GM18868 (cell line): Measurements from ENCODE around the gene RAB8B.
"Not testable (repeated sequence)": the region's sequence is repeated elsewhere in the genome, so short reads cannot be mapped to it uniquely, and the experiment has no call there.

Source experiments
- ATAC-seq: cut with Tn5 transposase; IDR thresholded peaks from one replicate; pipeline ENCODE4 v1.9.1; 2021; ENCODE audit warnings: mild to moderate bottlenecking, moderate library complexity; ENCODE audit not compliant: unreplicated experiment

RAB8B gene

DNA sequence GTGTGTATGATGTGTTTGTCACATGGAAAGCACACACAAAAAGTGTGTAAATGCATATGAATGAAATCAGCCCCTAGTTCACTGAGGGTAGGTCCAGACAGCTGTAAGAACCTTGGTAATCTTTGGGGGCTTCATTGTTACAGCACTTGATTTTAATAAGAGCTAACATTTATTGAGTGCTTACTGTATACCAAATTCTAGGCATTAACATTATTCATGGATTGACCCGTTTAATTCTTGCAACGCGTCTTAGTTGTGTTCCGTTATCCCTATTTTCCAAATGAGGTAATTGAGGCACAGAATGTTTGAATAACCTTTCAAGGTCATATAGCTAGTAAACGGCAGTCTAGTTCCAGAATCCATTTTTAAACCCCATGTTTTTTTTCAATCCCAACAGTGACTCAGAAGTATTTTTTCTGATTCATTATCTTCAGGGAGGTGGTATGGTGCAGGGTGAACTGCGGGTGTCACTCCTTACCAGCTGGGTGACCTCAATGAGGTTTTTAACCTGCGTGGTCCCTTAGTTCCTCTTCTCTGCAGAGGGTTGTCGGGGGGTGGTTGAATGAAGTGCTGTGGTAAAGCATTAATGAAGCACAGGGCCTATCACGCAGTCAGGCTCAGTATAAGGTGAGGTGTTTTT lies 14.2 kb downstream of the RAB8B start:
- peak; percentile 68 for ATAC-seq

DNA sequence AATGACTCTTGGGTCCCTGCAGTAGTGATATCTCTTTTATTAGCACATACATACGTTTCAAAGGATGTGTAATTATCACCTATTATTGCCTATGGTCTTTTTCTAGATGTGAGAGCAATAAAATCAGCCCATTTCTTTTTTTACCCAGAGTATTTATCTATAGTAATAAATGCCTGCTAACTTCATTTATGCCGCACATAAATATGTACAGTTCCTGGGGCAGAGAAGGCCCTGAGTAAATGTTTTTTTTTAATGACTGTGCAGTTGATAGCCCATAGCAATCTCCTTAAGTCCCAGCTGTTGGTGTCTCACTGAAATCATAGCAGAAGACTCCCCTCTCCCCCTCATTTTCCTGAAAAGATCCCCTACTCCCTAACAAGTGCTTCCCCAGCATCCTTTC lies 16.7 kb downstream of the RAB8B start:
- no peak for ATAC-seq

DNA sequence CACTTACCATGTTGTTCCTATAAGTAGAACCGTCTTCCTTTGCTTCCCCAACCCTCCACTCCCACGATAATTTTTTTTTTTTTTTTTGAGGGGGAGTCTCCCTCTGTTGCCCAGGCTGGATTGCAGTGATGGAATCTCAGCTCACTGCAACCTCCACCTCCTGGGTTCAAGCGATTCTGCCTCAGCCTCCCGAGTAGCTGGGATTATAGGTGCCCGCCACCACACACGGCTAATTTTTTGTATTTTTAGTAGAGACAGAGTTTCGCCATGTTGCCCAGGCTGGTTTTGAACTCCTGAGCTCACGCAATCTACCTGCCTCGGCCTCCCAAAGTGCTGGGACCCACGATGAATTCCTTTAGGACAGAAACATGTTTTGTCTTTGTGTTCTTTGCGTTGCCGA lies 19.4 kb downstream of the RAB8B start:
- ATAC-seq, result not testable (repeated sequence)

DNA sequence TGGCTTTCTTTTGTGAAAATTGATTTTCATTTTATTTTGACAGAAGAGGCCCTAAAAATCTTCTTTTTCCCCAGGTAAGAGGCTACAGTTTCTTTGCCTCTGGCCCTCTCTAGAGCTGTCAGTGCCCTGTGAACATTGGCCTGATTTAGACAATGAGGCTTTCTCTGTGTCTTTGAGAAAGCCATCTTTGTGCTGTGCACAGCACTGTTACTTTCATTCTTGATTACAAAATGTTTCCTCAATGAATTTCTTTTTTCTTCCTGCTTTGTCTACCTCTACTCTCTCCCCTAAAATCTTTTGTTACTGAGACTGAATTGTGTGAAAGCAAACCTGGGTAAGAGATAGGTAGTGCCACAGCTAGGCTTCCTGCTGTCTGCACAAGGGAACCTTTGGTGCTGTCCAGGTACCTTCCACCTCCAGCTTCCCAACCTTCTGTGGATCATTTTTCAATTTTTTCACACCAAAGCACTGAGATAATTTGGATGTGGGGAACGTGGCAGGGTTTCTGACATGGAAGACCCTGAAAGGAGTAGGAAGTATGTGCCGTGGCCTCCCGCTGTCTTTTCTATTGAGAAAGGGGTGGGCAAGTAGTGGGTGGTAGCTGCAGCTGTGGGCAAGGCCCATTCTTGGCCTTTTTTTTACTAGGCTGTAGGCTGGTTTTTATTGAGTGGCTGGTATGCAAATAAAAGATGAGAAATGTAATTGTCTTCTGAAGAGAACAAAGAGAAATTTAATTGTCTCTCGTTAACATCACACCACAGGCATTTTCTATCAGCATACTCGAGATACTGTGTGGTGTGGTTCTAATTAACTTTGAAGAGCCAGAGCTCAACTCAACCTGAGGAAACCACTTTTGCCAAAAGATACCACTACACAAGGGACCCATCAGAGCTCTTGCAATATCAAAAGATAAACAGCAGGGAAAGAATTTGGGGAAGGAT lies 21.0 kb downstream of the RAB8B start:
- no peak for ATAC-seq

DNA sequence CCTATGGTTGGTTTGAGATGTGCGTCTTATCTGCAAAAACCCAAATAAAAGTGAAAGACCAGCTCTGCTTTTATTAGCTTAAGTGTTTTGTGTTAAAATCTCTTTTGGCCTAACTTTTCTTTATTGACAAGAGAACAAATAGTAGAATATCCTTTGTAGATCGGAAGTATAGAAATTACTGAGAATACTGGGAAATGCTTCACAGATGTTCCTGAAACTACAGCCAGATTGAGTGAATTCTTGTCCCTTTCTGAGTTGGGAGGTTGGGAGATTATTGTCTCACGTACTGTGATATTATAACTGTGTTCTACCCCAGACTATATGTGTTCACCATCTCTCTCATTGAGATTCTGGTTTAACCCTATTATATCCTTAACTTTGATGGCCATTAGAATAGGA lies 21.7 kb downstream of the RAB8B start:
- no peak for ATAC-seq

DNA sequence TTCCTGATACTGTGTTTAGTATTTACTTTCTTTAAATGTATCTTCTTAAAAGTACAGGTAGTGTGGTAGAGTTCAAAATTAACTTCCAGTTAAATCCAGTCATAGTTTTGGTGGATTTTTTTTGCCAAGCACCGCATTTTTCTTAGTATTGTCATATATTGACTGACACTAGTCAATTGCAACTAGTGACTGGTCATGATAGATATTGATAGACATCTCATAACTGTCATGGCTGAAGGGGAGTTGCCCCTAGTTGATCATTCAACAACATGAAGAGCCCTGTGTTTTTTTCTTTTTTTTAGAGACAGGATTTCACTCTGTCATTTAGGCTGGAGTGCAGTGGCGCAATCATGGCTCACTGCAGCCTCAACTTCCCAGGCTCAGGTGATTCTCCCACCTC lies 22.1 kb downstream of the RAB8B start:
- ATAC-seq, result no peak

DNA sequence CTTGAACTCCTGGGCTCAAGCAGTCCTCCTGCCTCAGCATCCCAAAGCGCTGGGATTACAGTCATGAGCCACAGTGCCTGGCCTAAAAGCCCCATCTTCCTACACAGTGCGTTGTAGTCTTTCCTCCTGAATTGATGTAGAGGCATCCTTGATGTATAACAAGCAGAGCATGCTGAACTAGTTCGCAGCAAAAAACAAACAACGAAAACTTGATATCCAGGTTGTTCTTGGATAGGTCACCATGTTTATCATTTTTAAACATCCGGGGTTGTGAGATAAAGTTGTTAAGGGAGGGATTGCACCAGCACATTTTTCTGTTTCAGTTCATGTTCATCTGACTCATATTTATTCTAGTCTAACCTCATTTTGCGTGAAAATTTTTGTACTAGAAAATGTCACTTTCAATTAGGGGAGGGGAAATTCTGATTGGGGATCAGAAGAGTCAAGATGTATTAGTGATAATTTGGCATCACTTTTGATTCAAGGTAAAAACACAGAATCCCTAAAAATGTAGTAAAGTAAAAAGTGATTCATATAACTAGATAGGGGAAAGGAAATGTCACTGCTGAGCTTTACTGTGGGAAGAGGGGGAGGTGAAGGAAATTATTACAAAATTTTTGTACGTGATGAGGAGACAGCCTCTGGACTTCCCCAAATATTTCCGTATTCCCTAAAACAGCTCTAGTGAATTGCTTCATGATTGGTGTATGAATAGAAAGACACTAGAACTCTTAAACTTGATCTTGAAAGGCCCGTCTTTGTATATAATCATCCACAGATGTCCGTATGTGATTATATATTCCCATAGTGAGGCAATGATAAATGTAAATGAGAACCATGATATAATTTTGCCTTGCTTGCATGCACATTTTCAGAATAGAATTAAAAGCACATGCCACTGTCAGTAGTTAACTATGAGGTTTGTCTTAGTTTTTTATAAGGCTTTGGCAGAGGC lies 22.9 kb downstream of the RAB8B start:
- ATAC-seq, result peak; percentile 42

DNA sequence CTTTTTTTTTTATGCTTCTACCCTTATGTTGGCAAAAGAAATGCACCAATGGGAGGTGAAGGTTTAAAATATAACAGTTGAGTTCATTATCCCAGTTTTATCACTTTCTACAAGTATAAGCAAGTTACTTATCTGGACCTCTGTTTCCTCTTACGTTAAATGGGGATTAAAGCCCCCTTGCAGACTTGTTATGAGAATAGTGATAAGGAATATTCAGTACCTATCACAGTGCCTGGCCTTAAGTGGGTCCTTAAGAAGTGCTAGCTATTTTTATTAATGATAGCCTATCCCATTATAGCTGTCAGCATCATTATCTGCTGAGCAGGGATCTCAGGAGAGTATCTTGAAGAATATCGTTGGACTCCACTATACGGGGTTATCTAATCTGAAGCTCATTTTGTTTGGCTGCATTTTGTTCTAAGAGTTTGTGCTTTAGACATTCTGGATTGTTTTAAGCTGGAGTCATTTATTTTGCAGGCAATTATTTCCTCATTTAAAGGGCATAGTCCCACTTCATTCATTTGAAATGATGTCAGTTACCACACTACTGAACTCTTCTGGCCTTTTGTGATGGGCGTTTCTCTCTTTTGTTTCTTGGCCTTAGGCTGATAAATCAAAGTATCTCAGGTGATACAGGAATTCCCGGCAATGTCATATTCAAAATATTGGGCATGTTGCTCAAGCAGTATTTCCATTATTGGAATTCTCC lies 28.8 kb downstream of the RAB8B start:
- no peak for ATAC-seq

DNA sequence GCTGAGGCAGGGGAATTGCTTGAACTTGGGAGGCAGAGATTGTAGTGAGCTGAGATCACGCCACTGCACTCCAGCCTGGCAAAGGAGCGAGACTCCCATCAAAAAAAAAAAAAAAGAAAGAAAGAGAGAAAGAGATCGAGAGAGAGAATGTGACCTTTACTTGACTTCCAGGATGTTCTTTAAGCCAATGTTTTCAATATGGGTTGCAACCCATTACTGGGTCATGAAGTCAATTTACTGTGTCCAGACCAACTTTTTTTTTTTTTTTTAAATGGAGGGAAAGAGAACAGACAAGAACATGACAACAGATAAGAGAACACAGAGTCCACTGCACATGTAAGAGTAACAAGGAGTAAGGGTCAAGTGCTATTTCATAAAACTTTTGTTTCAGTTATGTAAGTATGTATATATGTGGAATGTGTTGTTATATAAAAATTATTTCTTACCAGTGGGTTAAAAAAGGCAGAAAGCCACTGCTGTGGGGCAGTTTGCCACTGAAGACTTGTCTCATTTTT lies 29.8 kb downstream of the RAB8B start:
- ATAC-seq, result no peak

DNA sequence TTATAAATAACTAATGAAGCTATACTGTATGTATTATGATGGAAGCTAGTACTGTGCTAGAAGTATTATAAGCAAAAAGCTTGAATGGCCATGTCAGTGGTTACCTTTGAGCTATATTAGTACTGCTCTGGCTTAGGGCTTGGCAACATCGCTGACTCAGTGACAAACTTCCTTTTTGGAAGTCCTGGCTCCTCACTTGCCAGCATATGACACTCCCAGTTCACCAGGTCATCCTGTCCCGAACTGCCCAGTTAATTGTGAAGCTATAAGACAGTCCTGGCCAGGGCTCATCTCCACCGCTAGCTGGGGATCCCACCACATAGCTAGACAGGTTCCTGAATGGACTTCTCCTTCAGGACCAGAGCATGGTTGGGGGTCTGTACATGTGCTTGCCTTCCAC lies 31.9 kb downstream of the RAB8B start:
- ATAC-seq, result no peak

DNA sequence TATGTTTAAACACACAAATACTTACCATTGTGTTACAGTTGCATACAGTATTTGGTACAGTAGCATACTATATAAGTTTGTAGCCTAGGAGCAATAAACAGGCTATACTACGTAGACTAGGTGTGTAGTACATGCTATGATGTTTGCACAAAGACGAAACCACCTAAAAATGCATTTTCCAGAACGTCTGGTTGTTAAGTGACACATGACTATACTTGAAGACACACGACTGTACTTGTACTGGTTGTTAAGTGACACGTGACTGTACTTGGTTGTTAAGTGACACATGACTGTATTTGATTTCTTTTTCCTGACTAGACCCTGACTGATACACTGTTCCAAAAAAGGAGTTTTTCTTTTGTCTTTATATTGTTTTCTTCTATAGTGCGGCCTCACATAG lies 34.1 kb downstream of the RAB8B start:
- no peak for ATAC-seq

DNA sequence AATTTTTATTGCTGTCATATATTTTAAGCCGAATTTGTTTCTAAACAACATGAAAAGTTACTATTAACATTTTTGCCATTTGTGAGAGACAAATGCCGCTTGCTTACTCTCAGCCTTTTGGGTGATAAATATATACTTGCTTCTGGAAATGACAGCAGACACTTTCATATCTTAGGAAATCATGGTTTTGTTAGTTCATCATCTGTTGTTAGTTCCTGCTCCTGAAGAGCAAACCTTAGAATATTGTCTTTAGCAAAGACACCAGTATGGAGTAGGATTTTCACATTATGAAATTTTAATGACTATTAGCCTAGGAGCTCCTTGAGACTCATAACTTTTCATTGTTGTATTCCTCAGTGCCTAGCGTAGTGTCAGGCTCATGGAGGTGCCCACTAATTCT lies 36.0 kb downstream of the RAB8B start:
- no peak for ATAC-seq

DNA sequence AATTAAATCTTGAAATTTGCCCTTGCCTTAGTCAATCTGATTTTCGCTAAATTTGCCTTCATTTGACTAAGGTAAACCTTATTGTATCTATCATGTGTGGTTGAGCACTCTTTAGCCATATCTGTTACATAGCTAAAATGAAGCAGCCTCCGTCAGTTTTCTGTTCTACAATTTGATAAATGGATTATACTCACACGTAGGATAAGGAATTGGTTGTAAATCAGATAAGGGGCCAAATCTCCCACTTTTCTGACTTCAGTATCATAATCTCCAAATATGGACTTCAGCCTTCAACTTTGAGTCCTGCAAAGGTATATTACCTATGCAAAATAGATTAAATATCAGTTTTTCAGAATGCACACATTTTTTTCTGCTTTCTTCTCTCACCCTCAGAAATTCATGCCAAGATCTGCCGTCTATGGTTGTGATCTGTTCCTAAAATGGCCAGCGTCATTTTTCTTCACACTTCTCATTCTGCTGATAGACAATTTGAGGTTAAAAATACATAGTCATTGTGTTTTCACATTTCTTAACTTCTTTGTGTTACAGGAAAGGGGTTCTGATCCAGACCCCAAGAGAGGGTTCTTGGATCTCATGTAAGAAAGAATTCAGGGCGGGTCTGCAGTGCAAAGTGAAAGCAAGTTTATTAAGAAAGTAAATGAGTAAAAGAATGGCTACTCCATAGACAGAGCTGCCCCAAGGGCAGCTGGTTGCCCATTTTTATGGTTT lies 36.9 kb downstream of the RAB8B start:
- no peak for ATAC-seq

DNA sequence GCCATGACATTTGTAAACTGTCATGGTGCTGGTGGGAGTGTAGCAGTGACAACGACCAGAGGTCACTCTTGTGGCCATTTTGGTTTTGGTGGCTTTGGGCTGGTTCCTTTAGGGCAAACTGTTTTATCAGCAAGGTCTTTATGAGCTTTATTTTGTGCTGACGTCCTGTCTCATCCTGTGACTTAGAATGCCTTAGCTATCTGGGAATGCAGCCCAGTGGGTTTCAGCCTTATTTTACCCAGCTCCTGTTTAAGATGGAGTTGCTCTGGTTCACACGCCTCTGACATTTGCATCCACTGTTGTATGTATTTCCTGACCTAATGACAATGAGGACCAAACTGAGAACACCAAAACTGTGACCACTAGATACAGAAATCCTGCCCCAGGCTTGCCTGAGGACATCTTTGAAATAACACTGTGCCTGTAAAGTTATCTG lies 37.6 kb downstream of the RAB8B start:
- ATAC-seq, result no peak

DNA sequence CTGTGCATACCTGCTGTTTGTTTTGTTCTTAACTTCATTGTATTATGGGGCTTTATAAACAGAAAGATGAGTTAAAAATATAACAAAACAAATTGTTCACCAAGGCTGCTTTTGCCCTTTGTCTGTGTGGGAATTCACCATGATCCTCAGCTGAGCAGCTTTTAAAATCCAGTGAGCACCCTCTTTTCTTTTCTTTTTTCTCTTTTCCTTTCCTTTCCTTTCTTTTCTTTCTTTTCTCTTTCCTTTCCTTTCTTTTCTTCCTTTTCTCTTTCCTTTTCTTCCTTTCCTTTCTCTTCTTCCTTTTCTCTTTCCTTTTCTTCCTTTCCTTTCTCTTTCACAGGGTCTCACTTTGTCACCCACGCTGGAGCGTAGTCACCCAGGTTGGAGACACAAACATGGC lies 38.3 kb downstream of the RAB8B start:
- ATAC-seq, result no peak

DNA sequence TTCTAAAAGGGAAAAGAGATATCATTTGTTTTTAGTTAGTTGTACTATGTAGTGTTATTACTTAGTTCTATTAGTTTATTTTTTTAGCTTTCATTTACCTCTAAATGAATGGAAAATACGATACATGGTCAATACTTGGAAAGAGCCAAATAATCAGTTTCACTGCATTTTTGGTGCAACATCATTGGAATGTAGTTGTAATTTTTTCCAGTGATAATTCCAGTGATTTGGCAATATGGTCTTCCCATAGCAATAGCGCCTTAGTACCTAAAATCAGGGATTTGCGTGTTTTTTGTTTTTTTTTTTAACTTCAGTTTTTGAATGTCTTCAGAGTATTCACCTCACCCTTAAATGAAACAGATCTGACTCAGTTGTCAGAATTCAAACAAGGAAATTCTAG lies 41.8 kb downstream of the RAB8B start:
- ATAC-seq, result no peak

DNA sequence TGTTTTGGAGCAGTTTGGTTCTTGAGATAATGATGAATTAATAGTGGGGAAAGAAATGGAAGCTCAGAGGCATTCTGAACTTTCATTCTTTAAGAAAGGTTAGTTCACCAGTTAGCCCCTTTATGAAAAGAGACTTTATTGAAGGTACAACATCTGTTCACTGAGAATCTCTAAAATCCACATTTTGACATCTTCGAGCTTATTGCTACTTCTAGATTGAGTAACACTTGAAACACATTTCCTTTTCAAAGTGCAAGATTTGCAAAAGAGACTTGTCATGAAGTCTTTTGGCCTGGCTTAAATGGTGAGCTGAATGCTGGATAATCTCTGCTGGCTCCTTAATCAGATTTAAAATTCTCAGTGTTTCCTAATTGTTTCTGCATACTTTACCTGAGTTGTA lies 42.3 kb downstream of the RAB8B start:
- no peak for ATAC-seq

DNA sequence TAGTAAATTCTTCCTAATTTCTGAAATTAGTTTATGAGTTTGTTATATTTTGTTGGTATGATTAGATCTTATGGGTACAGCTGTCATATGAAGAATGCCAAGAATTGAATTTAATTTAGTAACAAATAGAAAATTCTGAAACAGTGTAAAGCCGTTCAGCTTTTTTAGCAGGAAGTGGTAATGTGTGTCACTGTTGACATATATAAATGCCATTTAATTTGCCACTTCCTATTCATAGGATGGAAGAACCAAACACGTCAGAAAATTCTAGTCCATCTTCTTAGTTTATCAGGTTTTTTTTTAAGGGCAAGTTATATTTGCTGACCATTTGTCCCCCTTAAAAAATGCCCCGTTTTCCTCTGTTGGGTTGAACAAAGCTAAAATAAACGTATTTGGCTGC lies 43.0 kb downstream of the RAB8B start:
- ATAC-seq, result no peak

DNA sequence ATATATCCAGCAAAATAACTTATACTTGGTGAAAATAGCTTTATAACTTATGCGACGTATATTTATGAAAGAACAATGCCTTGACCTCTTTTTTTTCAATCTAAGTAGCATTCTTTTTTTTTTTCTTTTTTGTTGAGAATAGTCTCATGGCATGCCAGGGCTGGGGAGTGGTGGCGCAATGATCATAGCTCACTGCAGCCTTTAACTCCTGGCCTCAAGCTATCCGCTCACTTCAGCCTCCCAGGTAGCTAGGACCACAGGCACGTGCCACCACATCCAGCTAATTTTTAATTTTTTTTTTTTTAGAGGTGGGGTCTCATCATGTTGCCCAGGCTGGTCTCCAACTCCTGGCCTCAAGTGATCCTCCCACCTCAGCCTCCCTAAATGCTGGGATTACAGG lies 43.5 kb downstream of the RAB8B start:
- ATAC-seq, result no peak
